GM19238 (cell line): ENCODE results near the gene CYP2J2.
"Not testable (repeated sequence)": the region's sequence is repeated elsewhere in the genome, so short reads cannot be mapped to it uniquely, and the experiment has no call there.

Experiments
- DNase-seq: peaks from one replicate; pipeline ENCODE4 v3.0.0; 2011; ENCODE audit warnings: low spot score; ENCODE audit not compliant: insufficient read length

CYP2J2 gene

DNA sequence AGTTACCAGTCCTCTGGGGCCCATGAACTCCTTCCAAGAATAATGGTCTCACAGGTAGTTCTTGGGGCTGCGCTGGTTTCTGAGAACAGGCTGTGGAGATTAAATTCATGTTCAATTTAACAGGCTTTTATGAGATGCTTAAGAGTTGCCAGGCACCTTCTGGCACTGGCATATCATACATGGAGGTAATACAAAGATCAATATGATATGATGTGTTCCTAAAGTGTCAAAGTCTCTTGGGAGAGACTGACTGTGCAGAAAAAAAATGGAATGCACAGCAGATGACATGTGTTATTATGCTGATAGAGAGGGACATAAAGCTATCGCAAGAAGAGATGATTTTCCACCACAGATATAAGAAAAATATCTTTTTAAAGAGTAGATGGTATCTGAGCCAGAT lies 6.8 kb downstream of the CYP2J2 start:
- no peak for DNase-seq

DNA sequence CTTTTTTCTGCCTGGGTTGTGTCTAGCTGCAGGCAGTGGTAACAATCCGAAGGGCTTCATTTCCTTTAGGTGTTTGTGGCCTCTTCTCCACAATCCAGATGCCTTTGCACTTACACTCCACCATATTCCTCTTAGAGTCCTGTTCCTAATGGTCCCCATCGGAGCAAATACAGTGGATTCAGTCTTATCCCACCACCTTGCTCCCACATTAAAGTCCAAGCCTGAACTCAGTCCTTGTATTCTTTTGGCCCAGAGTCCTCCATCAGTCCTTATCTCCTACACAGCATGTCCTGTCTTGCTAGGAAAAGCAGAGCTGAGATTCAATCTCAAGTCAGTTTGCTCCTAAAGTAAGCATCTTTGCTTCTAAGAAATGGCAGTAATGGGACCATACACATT lies 8.8 kb downstream of the CYP2J2 start:
- no peak for DNase-seq

DNA sequence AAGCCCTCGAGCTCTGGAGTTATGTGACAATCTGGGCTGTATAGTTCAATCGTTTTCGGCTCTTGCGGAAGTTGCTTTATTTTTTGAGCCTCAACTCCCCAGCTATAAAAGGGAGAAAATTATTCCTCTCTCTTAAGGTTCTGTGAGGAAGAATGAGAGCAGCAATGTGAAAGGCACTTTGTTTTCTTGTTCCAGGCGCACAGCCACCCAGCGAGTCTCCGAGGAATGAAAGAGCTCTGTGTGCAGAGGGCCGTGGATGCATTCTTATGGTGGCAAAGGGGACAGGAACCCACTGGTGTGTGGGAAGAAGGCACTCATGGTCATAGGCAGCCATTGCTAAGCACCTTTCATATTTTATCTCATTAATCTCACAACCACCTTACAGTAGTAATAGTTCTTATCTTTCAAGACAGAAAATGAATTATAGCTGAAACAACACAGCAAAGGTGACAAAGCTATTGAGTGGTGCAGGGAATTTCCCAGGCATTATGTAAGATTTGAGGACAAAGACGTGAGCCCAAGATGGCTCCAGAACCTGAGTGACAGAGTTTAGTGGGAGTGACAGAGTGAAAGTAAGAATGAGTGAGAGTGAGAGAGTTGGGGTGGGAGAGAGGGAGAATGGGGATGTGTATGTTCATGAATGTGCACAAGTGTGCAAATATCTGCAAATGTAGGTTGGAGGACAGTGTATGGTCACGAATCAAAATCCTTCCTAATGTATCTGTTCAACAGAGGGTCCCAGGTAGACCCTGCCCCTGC lies 9.4 kb downstream of the CYP2J2 start:
- DNase-seq = no peak

DNA sequence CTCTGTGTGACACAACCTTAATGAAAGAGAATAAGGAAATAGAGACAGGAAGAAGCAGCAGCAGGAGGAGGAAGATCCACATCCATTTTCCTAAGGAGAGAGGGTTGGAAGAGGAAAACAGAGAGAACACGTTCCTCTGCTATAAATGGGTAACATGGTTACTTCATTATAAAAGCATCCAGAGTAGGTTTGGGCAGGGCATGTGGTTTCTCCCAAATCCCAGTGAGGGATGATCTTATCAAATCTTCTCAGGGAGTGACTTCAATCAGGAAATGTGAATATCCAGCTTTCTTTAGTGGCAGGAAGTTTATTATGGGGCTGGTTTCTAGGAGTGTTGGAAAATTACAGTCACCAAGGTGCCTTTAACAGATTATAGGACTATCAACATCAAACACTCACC lies 11.1 kb downstream of the CYP2J2 start:
- DNase-seq = no peak

DNA sequence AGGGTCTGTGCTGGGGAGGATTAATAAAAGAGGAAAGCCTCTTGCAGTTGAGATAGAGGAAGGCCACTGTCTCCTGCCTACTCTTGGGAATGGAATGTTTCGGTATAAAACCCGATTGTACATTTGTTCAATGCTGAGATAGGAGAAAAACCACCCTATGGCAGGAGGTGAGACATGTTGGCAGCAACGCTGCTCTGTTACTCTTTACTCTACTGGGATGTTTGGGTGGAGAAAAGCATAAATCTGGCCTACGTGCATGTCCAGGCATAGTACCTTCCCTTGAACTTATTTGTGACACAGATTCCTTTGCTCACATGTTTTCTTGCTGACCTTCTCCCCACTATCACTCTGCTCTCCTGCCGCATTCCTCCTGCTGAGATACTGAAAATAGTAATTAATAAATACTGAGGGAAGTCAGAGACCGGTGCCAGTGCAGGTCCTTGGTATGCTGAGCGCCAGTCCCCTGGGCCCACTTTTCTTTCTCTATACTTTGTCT lies 11.7 kb downstream of the CYP2J2 start:
- DNase-seq = not testable (repeated sequence)

DNA sequence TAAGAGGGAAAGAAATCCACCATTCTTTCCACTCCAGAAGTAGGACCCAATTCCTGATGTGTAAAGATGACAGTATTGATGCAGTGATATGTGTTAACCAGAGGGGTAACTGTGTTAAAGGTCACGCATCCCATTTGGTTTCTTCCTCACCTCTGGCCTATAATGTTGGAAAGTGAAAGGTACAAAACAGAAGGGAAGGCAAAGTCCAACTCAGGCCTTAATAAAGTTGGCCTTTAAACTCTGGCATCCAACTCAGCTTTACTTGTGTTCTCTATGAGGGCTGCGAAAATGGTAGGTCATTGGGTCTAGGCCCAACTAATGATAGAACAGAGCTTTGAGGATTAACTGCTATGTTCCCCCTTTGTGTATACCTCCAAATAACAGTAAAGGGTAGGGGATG lies 17.9 kb downstream of the CYP2J2 start:
- DNase-seq = no peak

DNA sequence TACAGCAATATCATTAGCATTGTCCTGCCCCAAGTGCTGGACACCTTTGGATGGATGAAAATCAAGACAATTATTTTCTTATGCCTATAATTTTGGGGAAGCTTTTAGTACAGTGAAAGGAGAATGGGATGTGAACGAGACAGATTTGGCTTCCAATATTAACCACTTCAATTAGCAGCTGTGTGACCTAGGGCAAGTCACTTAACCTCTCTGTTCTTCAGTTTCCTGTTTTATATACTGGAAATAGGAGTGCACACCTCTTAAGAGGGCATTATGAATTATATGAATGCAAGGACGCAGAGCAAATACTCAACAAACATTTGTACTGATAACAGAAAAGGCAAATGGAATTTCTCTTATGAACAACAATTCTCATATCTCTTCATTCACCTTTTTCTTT lies 18.5 kb downstream of the CYP2J2 start:
- DNase-seq = no peak

DNA sequence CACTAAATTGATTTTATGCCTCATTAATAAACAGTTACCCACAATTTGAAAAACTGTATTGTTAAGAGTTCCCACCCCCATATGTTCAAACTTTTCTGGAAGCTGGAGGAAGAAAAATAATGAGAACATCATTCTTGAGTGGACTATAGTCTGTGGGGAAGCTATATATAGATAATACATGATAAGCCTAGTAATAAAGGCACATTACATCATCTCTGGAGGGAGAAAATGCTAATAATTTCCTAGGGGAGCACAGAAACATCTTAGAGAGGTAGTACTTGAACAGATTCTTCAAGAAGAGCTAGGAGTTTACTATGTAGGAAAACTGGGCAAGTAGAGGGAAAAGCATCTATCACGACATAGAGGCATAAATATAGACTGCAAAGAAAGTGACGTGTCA lies 19.6 kb downstream of the CYP2J2 start:
- no peak for DNase-seq

DNA sequence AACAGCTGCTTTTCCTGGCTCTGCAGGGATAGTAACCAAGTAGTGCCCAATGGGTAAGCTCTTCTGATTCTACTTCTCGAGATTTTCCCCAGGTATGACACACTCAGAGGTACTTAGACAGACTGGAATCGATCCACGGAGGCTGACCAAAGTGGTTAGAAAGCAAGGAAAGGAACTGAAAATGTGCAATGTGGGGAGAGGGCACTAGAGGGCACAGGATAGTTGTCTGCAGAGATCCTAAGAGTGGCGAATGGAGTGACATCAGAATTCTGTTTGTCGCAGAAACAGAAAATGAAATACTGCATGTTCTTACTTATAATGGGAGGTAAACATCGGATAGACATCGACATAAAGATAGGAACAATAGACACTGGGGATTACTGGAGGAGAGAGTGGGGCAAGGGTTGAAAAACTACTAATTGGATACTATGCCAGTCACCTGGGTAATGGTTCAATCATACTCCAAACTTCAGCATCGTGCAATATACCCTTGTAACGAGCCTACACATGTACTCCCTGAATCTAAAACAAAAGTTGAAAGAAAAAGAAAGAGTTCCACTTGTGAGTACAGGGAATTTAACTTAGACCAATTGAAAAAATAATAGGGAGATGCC lies 23.3 kb downstream of the CYP2J2 start:
- no peak for DNase-seq

DNA sequence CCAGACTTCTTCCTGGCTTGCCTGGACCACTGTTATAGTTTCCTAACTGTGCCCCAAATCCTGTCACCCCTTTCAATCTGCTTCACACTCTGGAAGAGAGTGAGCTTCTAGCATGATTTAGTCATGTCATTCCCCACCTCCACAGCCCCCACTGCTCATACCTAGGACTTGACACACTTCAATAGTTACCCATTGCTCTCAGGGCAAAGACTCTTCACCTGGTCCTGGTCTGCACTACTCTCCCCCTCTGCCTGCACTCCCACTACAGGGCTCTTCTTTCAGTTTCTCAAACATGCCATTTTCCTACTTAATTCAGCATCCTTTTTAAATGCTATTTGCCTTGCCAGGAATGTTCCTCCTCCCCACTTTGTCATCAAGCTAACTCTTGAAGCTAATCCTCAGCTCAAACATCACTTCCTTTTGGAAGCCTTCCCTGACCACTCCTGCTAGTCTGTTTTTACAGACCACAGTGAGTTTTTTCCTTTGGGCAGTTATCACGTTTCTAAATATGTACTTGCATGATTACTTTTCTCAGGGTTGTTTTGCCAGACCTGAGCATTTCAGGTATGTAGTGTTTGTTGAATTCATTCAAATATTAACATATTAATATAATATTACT lies 24.7 kb downstream of the CYP2J2 start:
- DNase-seq = no peak

DNA sequence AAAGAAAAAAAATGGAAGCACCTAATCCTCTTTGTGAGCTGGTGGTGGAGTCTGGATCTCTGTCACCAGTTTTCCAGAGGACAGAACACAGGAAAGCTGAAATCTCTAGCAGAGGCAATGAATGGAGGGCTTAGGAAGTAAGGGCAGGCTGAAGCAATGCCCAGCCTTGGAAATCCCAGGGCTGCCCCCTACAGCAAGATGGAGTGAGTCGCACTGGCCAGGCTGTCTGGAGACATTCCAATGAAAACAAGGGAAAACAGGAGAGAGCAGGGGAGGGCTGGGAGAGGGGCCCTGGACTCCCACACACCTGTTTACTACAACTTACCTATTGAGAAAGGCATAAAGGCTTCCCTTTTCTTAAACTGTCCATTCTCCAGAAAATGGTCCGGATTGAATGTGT lies 25.9 kb downstream of the CYP2J2 start:
- no peak for DNase-seq

DNA sequence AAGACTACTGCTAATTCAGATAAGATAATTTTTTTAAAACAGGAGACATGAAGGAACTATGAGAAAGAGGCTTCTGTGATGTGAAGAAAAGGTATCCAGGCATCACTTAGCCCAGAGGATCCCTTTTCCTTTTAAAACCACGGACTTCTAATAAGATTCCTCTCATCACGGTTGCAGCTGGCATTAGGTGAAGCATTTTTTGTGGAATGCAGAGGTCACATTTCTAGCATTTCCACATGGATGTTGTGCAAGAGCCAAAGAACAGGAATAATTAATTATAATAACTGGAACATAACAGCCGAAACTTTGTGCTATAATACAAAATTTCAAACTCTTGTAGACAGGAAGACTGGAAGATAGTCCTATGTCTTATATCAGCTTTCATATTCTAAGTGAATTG lies 27.6 kb downstream of the CYP2J2 start:
- DNase-seq = no peak

DNA sequence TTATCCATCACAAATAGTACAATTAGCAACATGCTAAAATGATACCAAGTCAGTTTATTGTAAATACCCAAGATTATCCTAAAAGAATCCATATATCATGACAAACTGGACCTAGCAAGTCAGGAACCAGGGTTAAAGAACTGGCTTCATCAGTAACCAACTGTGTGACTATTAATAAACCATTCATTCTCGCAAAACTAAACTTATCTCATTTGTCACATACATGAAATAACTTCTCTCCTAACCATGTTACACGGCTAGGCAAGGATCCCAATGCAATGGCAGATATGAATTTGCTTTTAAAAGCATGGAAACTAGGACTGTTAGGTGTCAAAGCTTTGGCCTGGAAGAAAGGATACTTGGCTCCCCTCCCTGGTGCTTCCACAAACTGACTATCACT lies 29.4 kb downstream of the CYP2J2 start:
- DNase-seq = no peak

DNA sequence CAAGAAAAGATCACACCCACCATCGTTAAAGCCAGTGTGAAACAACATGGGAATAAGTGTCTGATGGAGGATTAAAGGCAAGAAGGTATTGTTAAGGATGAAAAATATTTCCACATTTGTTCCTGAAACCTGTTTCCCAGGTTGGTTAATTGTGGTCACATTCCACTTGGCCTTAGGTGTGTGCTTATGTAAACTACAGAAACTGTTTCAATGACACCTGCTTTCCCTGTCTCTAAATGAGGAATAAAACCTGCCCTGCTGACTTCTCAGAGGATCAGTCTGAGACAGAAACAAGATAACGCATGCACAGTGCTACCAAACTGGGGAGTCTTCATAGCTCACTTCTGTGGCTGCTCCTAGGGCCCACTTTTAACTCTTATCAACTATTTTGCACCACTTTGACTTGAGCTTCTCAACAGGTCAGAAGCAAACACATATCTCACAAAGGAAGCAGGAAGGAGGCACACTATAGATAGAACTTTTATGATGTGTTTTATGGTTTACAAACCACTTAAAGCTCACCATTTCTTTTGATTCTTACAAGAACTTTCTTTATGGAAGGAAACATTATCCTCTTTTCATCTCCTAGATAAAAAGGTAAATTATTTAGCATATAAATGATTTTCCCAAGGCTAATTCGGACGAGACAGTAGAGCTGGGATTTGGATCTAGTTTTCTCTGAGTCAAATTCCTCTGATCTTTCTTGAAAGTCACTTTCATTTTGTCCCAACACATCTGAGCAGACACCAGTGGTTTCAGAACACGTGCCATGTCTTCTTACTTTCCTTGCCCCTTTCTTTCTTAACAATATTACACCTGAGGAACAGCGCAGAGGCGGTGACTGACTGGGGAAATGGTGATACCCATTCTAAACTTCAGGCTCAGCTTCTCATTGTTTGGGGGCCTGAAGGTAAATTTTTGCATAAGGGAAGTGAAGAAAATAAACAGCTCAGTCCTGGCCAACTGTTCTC lies 33.4 kb downstream of the CYP2J2 start:
- DNase-seq = no peak

DNA sequence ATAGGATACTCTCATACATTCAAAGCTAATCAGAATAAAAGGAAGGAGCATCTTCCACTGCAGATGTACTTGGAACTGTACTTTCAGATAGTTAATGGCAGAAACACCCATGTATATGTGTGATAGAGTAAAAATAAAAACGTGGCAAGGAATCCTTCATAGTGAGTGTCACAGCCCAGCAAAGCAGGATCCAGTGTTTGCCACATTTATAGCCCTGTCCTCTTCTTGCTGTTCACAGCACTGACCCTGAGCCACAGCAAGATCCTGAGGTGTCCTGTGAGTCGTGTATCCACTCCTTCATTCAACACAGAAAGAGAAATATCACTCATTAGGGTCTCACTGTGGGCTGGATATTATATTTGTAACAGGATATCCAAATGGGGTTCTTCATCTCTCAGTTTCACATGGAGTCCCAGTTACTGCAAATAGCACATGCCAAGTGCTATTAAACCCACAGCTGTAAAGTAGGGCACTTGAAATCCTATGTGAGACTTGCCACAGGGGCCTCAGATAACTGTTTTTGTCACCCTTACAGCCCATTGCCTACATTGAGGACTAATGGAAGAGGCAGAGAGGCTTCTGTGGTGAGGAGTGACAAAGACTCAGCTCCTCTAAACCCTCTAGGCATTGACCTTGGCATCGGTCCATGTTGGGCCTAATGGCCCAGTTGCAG lies 41.3 kb downstream of the CYP2J2 start:
- DNase-seq = no peak

DNA sequence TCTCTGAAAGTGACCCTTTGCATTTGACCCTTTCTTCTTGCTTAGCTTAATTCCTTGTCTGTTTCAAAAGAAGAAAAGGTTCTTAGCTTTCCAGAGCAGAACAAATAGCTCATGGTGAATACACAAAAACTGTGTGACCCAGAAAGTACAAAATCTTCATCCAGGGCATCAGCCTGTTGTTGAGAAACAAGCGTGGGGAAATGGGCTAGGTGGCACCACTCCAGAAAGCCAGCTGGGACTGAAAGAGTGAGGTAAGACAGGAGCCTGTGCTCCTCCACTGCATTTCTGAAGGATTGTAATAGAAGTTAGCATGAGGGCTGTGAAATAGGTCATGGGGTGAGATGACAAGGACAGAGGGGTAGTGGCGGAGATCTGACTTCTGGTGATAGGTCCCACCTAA lies 45.8 kb downstream of the CYP2J2 start:
- no peak for DNase-seq

DNA sequence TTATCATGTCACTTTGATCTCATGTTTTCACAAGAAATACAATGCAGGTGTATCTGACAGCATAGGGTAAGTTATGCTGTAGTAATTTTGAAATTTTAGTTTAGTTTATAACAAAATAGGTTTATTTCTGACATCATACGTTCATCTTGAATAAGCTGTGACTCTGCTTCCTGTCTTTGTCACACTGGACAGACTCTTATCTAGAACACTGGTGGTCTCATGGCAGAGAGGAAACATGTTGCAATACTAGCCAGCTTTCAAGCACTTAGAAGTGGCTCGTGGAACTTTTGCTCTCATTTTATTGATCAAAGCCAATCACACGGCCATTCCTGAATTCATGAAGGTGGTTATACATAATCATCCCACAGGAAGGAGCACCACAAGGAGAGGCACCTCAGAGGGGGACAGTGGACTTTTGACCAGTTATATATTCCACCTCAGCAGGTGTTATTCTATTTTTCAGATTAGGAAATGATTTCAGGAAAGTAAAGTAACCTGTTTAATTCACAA lies 46.5 kb downstream of the CYP2J2 start:
- no peak for DNase-seq

DNA sequence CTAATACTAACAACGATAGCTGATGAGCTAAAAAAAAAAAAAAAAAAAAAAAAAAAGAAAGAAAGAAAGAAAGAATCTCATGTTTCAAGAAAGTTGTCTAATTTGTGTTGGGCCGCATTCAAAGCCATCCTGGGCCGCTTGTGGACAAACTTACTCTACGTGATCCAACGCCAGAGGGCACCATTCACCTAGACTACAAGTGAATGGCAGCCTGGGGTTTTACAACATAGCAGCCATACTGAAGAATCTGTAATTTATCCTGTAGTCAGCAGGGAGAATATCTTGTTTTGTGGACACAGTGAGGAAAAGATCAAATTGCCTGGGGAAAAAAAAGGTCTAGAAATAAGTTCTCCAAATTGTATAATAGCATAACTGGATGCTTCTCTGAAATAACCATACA lies 47.0 kb downstream of the CYP2J2 start:
- no peak for DNase-seq

DNA sequence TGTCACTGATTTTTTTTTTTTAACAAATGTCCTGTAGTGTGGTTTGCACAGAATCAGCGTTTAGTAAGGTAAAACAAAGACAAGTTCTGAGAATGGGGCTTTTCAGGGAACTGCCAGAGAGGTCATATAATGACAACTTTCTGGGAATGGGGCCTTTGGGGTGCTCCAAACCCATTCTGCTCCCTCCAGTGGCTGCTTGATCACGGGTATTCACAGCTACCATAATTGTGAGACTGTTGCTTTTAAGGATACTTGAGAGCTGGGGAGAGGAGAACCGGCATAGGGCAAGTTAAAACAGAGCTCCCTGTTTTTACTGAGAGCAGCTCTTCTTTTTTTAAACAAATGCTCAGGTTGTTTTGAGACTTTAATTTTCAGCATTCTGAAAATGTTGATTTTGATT lies 48.2 kb downstream of the CYP2J2 start:
- DNase-seq = no peak

DNA sequence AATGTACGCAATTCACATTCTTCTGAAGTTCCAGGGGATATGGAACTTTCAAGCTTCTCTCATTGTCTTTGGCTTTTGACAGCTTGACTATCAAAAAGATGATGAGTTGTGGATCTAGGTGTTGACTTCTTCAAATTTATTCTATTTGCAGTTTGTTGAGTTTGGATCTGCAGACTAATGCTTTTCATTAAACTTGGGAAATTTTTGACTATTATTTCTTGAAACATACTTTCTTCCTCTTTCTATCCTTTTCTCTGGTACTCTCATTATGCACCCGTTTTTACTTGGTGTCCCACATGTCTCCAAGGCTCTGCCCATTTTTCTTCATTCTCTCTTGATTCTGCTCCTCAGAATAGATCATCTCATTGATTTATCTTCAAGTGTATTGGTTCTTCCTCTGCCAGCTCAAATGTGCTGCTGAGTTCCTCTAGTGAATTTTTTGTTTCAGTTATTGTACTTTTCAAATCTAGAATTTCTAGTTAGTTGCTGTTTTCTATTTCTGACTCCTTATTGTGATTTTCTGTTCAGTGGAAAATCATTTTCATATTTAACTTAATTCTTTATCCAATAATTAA lies 49.4 kb downstream of the CYP2J2 start:
- no peak for DNase-seq
